Measurements from ENCODE around the gene PLEKHM3. TPM values are rescaled to one million over a fixed set of nuclear protein-coding genes. Genes with fewer than 3 reads are reported as not detected.

The PLEKHM3 gene
- total RNA-seq, 1 donor from 2014 or later, result 6.8 TPM

DNA sequence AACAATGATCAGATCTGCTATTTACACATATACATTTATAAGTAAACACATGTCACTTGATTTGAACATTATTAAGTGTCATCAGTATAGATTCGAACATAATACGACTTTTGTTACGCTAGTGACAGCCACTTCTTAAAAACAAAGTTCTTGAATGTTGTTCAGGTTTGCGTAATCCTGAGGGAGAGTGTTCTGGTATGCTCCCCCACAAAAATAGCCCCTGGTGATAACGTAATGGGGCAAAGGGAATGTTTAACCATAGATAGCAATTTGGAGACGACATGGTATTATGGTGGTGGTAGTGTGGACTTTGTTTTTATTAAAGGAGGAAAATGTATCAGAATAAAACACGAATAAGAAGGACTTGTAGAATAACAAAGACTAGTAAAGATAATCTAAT is 90.6 kb downstream of the PLEKHM3 start:
- Mint-ChIP-seq H3K4me3 (no peak overlapping the region), H3K9me3 (no peaks in the 10 kb centered on the region), H3K27me3 (ENCODE audit: low read depth) (no peaks in the 10 kb centered on the region), H3K36me3 (ENCODE audit: low read depth) (no peaks in the 10 kb centered on the region), H3K27ac (ENCODE audit: unreplicated experiment) (no peak overlapping the region), H3K4me1 (no peaks in the 10 kb centered on the region)
- DNase-seq (ENCODE audit: low read depth, low spot score), result no peak
- TF ChIP-seq, protein P1, sequence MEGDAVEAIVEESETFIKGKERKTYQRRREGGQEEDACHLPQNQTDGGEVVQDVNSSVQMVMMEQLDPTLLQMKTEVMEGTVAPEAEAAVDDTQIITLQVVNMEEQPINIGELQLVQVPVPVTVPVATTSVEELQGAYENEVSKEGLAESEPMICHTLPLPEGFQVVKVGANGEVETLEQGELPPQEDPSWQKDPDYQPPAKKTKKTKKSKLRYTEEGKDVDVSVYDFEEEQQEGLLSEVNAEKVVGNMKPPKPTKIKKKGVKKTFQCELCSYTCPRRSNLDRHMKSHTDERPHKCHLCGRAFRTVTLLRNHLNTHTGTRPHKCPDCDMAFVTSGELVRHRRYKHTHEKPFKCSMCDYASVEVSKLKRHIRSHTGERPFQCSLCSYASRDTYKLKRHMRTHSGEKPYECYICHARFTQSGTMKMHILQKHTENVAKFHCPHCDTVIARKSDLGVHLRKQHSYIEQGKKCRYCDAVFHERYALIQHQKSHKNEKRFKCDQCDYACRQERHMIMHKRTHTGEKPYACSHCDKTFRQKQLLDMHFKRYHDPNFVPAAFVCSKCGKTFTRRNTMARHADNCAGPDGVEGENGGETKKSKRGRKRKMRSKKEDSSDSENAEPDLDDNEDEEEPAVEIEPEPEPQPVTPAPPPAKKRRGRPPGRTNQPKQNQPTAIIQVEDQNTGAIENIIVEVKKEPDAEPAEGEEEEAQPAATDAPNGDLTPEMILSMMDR (conservative IDR thresholded peaks at IDR 0.05), result no peak

DNA sequence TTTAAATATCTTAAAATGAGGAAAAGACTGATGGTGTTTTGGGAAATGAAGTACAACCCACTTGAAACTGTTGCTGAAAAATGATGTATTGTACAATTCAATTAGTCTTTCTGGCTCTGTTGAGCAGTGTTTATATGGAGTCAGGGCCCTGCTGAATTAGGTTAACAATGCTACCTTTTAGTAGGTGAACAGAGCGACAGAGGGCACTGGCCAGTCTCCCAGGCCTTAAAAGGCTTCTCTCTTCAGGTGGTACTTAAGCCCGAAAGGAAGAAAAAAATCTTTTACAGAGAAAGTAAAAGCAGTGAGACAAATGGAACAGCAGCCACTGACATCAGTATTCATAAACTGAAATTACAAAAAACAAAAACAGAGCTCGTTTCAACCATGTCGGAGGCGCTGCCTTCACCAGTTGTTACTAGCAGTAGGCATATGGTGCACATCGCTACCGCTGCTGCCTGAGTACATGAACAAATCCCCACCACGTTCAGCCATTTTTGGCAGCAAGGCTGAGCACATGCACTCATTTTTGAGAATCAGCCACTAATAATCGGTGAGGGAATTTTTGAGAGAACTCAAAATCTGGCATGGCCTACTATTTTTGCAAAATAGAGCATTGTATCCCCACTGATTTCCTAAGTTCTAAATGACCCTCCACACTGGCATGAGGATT is 91.8 kb downstream of the PLEKHM3 start:
- no peaks in the 10 kb centered on the region for H3K36me3 Mint-ChIP-seq (ENCODE audit: low read depth)
- TF ChIP-seq, protein P1 (conservative IDR thresholded peaks at IDR 0.05), result no peak
- no peaks in the 10 kb centered on the region for H3K27me3 Mint-ChIP-seq (ENCODE audit: low read depth)
- no peak overlapping the region for H3K27ac Mint-ChIP-seq (ENCODE audit: unreplicated experiment)
- no peak overlapping the region for H3K4me3 Mint-ChIP-seq
- H3K4me1 Mint-ChIP-seq, result no peaks in the 10 kb centered on the region
- no peak for DNase-seq (ENCODE audit: low read depth, low spot score)
- H3K9me3 Mint-ChIP-seq, result no peaks in the 10 kb centered on the region

DNA sequence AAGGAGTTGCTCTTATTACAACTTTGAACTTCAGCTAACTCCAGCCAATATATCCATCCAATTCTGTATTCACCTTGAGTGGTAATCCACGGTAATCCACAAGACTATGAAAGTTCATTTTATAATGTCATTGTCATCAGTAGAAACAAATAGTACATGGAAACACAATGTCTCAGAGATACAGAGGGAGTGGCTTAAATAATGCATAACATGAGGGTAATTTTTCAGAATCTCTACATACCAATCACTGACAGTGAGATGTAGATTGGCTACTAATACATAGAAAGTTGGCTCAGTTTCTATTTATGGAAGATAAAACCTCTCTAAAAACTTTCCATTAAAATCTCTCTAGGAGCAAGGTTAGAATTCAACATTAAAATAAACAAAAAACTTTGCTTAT is 93.2 kb downstream of the PLEKHM3 start:
- no peak overlapping the region for H3K4me3 Mint-ChIP-seq

DNA sequence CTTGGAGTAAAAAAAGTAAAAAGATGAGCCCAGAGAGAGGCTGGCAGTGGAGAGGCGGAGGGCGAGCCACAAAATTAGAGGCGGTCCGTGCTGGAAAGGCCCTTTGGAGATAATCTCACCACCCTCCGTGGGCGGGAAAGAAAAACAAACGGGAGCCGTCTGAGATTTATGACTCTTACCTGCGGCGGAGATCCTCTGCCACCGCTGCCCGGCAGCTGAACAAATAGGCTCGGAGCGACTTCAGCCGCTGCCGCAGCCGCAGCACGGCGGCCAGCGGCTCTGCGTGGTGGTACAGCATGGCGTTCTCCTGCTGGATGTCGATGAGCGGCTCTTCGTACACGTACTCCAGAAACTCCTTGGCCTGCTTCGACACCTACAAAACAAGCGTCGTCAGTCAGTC is 94.6 kb downstream of the PLEKHM3 start:
- Mint-ChIP-seq H3K4me1 (peaks cover 10% of the 10 kb centered on the region), H3K9me3 (no peaks in the 10 kb centered on the region), H3K27me3 (ENCODE audit: low read depth) (no peaks in the 10 kb centered on the region), H3K36me3 (ENCODE audit: low read depth) (no peaks in the 10 kb centered on the region), H3K4me3 (no peak overlapping the region), H3K27ac (ENCODE audit: unreplicated experiment) (no peak overlapping the region)
- TF ChIP-seq, protein P1 (conservative IDR thresholded peaks at IDR 0.05), result no peak
- no peak for DNase-seq (ENCODE audit: low read depth, low spot score)

More for the DNA sequence above, 93.2 kb downstream of the PLEKHM3 start:
- H3K9me3 Mint-ChIP-seq, result no peaks in the 10 kb centered on the region
- no peak overlapping the region for H3K27ac Mint-ChIP-seq (ENCODE audit: unreplicated experiment)
- TF ChIP-seq, protein P1 (conservative IDR thresholded peaks at IDR 0.05), result no peak
- DNase-seq (ENCODE audit: low read depth, low spot score), result no peak
- H3K27me3 Mint-ChIP-seq (ENCODE audit: low read depth), result no peaks in the 10 kb centered on the region
- H3K36me3 Mint-ChIP-seq (ENCODE audit: low read depth), result no peaks in the 10 kb centered on the region
- no peaks in the 10 kb centered on the region for H3K4me1 Mint-ChIP-seq

DNA sequence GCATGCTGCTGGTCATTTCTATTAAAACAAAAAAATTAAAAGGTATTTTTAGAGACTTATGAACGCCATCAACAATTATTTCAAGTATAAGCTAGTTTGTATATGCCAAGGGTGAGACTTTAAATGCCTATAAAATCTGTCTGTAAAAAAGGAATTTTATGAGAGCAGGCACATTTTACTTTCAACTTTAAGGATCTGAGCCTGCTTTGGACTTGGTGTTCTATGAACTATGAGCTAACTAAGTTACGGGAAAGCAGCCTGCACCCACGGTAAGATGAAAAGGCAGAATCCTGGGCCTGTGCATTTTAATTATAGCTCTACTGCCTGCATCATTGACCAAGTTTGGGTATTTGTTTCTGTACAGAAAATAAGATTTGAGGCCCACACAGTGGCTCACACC is 95.4 kb downstream of the PLEKHM3 start:
- Mint-ChIP-seq H3K4me1 (peaks cover 10% of the 10 kb centered on the region), H3K27me3 (ENCODE audit: low read depth) (no peaks in the 10 kb centered on the region), H3K4me3 (no peak overlapping the region), H3K36me3 (ENCODE audit: low read depth) (no peaks in the 10 kb centered on the region), H3K27ac (ENCODE audit: unreplicated experiment) (no peak overlapping the region), H3K9me3 (no peaks in the 10 kb centered on the region)
- DNase-seq (ENCODE audit: low read depth, low spot score), result no peak
- TF ChIP-seq, protein P1 (conservative IDR thresholded peaks at IDR 0.05), result no peak

Data from neural crest cell (in vitro differentiated cells).